Neural progenitor cell (in vitro differentiated cells): Measurements from ENCODE around the gene TGM4. TPM values are rescaled to one million over a fixed set of nuclear protein-coding genes. Genes with fewer than 3 reads are reported as not detected.

Source experiments
- DNase-seq: peaks from one replicate; pipeline ENCODE4 v3.0.0-alpha.2; 2016; ENCODE audit warnings: low spot score
- H2AFZ ChIP-seq: fragments of 200-600 bp; sonication (generic); replicated peaks from 2 replicates; pipeline ENCODE4 v1.6.1; 2016; ENCODE audit warnings: antibody characterized with exemption
- H3F3A ChIP-seq: fragments of 200-600 bp; sonication (generic); 2 replicates; pipeline ENCODE4 v1.6.1; 2016; ENCODE audit warnings: antibody characterized with exemption, low read depth
- H3K27ac ChIP-seq: fragments of 200-600 bp; sonication (generic); 2 replicates; pipeline ENCODE4 v1.5.1; 2016; ENCODE audit warnings: mild to moderate bottlenecking
- H3K27me3 ChIP-seq: fragments of 200-600 bp; sonication (generic); 2 replicates; pipeline ENCODE4 v1.6.1; 2016; ENCODE audit warnings: mild to moderate bottlenecking, moderate library complexity
- H3K36me3 ChIP-seq: fragments of 200-600 bp; sonication (generic); 2 replicates; pipeline ENCODE4 v1.5.1; 2016
- H3K4me1 ChIP-seq: fragments of 200-600 bp; sonication (generic); 2 replicates; pipeline ENCODE4 v1.6.1; 2016; ENCODE audit warnings: mixed run types
- H3K4me2 ChIP-seq: fragments of 200-600 bp; sonication (generic); 2 replicates; pipeline ENCODE4 v1.6.1; 2016
- H3K4me3 ChIP-seq: fragments of 200-600 bp; sonication (generic); 2 replicates; pipeline ENCODE4 v1.5.1; 2016
- H3K79me2 ChIP-seq: fragments of 200-600 bp; sonication (generic); 2 replicates; pipeline ENCODE4 v1.6.1; 2016; ENCODE audit warnings: low read depth
- H3K9ac ChIP-seq: fragments of 200-600 bp; sonication (generic); 2 replicates; pipeline ENCODE4 v1.6.1; 2016
- H3K9me3 ChIP-seq: fragments of 200-600 bp; sonication (generic); 2 replicates; pipeline ENCODE4 v1.5.1; 2016; ENCODE audit warnings: low read depth
- H4K20me1 ChIP-seq: fragments of 200-600 bp; sonication (generic); 2 replicates; pipeline ENCODE4 v1.6.1; 2016; ENCODE audit warnings: low read depth
- H3K27ac Mint-ChIP-seq: 3 replicates; pipeline ENCODE4 v1.8.0; 2021; ENCODE audit warnings: mixed read lengths
- H3K27me3 Mint-ChIP-seq: 2 replicates; pipeline ENCODE4 v1.8.0; 2022; ENCODE audit warnings: low read depth, mild to moderate bottlenecking, inconsistent platforms, moderate library complexity, mixed read lengths; ENCODE audit not compliant: insufficient read depth
- H3K36me3 Mint-ChIP-seq: 3 replicates; pipeline ENCODE4 v1.8.0; 2021; ENCODE audit warnings: mixed read lengths
- H3K4me1 Mint-ChIP-seq: 3 replicates; pipeline ENCODE4 v1.8.0; 2021; ENCODE audit warnings: mixed read lengths
- H3K4me3 Mint-ChIP-seq: 3 replicates; pipeline ENCODE4 v1.8.0; 2021; ENCODE audit warnings: mild to moderate bottlenecking, moderate library complexity, mixed read lengths
- H3K9me3 Mint-ChIP-seq: 3 replicates; pipeline ENCODE4 v1.8.0; 2020; ENCODE audit warnings: mixed read lengths
- CTCF ChIP-seq: fragments of 200-600 bp; sonication (generic); IDR thresholded peaks from 2 replicates; pipeline ENCODE4 v1.5.1; 2017; ENCODE audit warnings: antibody characterized with exemption, mild to moderate bottlenecking
- EZH2 ChIP-seq: fragments of 200-600 bp; sonication (generic); IDR thresholded peaks from 2 replicates; pipeline ENCODE4 v1.6.1; 2017; ENCODE audit warnings: antibody characterized with exemption, mild to moderate bottlenecking, moderate library complexity
- EZH2phosphoT487 ChIP-seq: fragments of 200-600 bp; sonication (generic); IDR thresholded peaks from 2 replicates; pipeline ENCODE4 v1.6.1; 2017; ENCODE audit warnings: antibody characterized with exemption
- total RNA-seq: library from RNA; depleted of rRNA; stranded (reverse); fragments of >200 nt; gene quantifications from 2 replicates; pipeline ENCODE4 v1.2.3, GENCODE V29; 2015; ENCODE audit warnings: low replicate concordance

The TGM4 gene
- total RNA-seq, 1 donor from 2014 or later = 0.04 TPM

DNA sequence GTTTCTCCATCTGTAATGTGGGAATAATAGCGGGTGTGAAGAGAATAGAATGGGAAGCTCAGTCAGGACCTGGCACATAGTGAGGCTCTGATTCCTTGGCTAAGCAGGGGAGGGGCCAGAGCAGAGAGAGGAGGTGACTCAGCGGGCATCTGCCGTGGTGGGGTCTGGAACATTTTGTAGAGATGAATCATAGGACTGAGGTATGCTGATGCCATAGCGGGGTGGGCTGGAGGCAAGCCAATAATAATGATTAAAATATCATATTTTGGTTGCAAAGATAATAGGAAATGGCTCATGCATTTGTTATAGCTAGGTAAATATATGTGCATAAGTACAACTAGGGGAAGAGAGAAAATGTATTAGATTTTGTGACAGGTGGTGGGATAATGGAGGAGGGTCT, 11.2 kb downstream of the TGM4 start:
- no peaks in the 10 kb centered on the region for H3K4me1 ChIP-seq
- no peaks in the 10 kb centered on the region for H3F3A ChIP-seq
- no peak overlapping the region for H3K27ac ChIP-seq
- Mint-ChIP-seq H3K4me3 (no peak overlapping the region), H3K9me3 (no peaks in the 10 kb centered on the region), H3K27ac (no peak overlapping the region), H3K27me3 (peaks cover 2% of the 10 kb centered on the region), H3K36me3 (no peaks in the 10 kb centered on the region), H3K4me1 (peaks cover 2% of the 10 kb centered on the region)
- H3K9ac ChIP-seq = no peak overlapping the region
- no peak overlapping the region for H3K4me3 ChIP-seq
- H4K20me1 ChIP-seq = no peaks in the 10 kb centered on the region
- no peaks in the 10 kb centered on the region for H3K9me3 ChIP-seq
- no peak overlapping the region for H2AFZ ChIP-seq
- H3K4me2 ChIP-seq = no peak overlapping the region
- H3K36me3 ChIP-seq = no peaks in the 10 kb centered on the region
- TF ChIP-seq EZH2phosphoT487 = no peak
- no peak for TF ChIP-seq CTCF
- no peak for TF ChIP-seq EZH2
- H3K27me3 ChIP-seq = no peaks in the 10 kb centered on the region
- DNase-seq = no peak
- no peaks in the 10 kb centered on the region for H3K79me2 ChIP-seq

DNA sequence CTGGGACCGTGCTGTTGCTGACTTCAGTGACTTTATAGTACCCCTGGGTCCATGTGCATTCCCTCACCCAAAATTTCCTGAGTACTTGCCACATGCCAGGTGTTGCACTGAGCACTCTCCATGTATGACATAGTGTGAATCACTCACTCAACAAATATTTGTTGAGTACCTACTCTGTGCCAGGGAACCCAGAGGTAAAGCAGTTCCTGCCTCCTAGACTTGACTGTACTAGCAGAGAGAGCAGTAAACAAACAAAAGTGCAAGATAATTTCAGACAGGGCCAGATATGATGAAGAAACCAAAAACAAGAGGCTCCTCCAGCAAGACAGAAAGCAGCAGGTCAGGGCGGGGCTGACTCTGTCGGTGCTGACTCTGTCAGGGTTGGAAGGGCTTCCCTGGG, 12.2 kb downstream of the TGM4 start:
- Histone ChIP-seq H3K9me3 (no peaks in the 10 kb centered on the region), H4K20me1 (no peaks in the 10 kb centered on the region), H3K27me3 (no peaks in the 10 kb centered on the region), H3K79me2 (no peaks in the 10 kb centered on the region), H3K27ac (no peak overlapping the region), H3K9ac (no peak overlapping the region), H2AFZ (no peak overlapping the region), H3K4me2 (no peak overlapping the region), H3K4me1 (no peaks in the 10 kb centered on the region), H3K36me3 (no peaks in the 10 kb centered on the region), H3F3A (no peaks in the 10 kb centered on the region), H3K4me3 (no peak overlapping the region)
- TF ChIP-seq CTCF = no peak
- no peak for TF ChIP-seq EZH2
- no peak for TF ChIP-seq EZH2phosphoT487
- no peaks in the 10 kb centered on the region for H3K9me3 Mint-ChIP-seq
- H3K36me3 Mint-ChIP-seq = no peaks in the 10 kb centered on the region
- no peak overlapping the region for H3K27ac Mint-ChIP-seq
- peaks cover 2% of the 10 kb centered on the region for H3K4me1 Mint-ChIP-seq
- DNase-seq = no peak
- no peak overlapping the region for H3K4me3 Mint-ChIP-seq
- H3K27me3 Mint-ChIP-seq = peaks cover 4% of the 10 kb centered on the region

- Histone ChIP-seq H3K4me2 (no peak overlapping the region), H3K27me3 (no peaks in the 10 kb centered on the region), H3K79me2 (no peaks in the 10 kb centered on the region), H3K9ac (no peak overlapping the region), H3K27ac (no peak overlapping the region), H3K4me1 (no peaks in the 10 kb centered on the region), H3K4me3 (no peak overlapping the region), H3K9me3 (no peaks in the 10 kb centered on the region), H3K36me3 (no peaks in the 10 kb centered on the region), H4K20me1 (no peaks in the 10 kb centered on the region), H3F3A (no peaks in the 10 kb centered on the region), H2AFZ (no peak overlapping the region)
- Mint-ChIP-seq H3K27ac (no peak overlapping the region), H3K36me3 (no peaks in the 10 kb centered on the region), H3K9me3 (no peaks in the 10 kb centered on the region), H3K4me1 (peaks cover 2% of the 10 kb centered on the region), H3K27me3 (peaks cover 4% of the 10 kb centered on the region), H3K4me3 (no peak overlapping the region)
- TF ChIP-seq EZH2phosphoT487 (no peak), EZH2 (no peak), CTCF (no peak)
- DNase-seq = no peak
Measured at GRCh38 chr3:44887101-44887500, 12.7 kb downstream of the TGM4 start.

- Histone ChIP-seq H3K9me3 (no peaks in the 10 kb centered on the region), H2AFZ (no peak overlapping the region), H3K9ac (no peak overlapping the region), H3K4me2 (no peak overlapping the region), H3F3A (no peaks in the 10 kb centered on the region), H3K4me3 (no peak overlapping the region), H3K79me2 (no peaks in the 10 kb centered on the region), H3K27ac (no peak overlapping the region), H3K36me3 (no peaks in the 10 kb centered on the region), H3K4me1 (no peaks in the 10 kb centered on the region), H3K27me3 (no peaks in the 10 kb centered on the region), H4K20me1 (no peaks in the 10 kb centered on the region)
- Mint-ChIP-seq H3K27me3 (peaks cover 4% of the 10 kb centered on the region), H3K4me3 (no peak overlapping the region), H3K27ac (no peak overlapping the region), H3K4me1 (peaks cover 2% of the 10 kb centered on the region), H3K36me3 (no peaks in the 10 kb centered on the region), H3K9me3 (no peaks in the 10 kb centered on the region)
- DNase-seq = peak; percentile 26
- TF ChIP-seq CTCF = no peak
- no peak for TF ChIP-seq EZH2phosphoT487
- TF ChIP-seq EZH2 = no peak
Measured at GRCh38 chr3:44890258-44890657, 15.8 kb downstream of the TGM4 start.
